Body of pancreas (tissue), 4 donors: ENCODE measurements around the gene SEMA6A.

ENCODE experiments used
- CTCF ChIP-seq, 7 experiments: fragments of 450-650 bp in 4 of 7; fragments of 200-600 bp in 3 of 7; sonication (generic) in 3 of 7; IDR thresholded peaks; one replicate each; pipeline ENCODE4 v1.5.1; 2016 to 2019; ENCODE audit warnings: antibody characterized with exemption in 7 of 7
- POLR2A ChIP-seq, 3 donors: fragments of 450-650 bp; IDR thresholded peaks; one replicate each; pipeline ENCODE4 v1.6.1; 2016; ENCODE audit warnings: antibody characterized with exemption in 3 of 3, mild to moderate bottlenecking in 2 of 3

GRCh38 chr5:116605310-116606070 lies 30.9 kb upstream of the SEMA6A start:
- TF ChIP-seq CTCF (IDR thresholded peaks at IDR 0.05) (no peak), POLR2A (IDR thresholded peaks at IDR 0.05) (no peak)
